ENCODE measurements around the gene ADAT2. TPM values are rescaled to one million over a fixed set of nuclear protein-coding genes. Genes with fewer than 3 reads are reported as not detected.

The ADAT2 gene
- polyA plus RNA-seq, 1 of the 3 experiments (the other 2 are of a cell fraction) = 5.4 TPM

GRCh38 chr6:143429970-143430369 lies 20.5 kb downstream of the ADAT2 start:
- Histone ChIP-seq H3F3A (replicated peaks; ENCODE audit: insufficient read depth) (peaks cover 7% of the 10 kb centered on the region), H3K4me1 (ENCODE audit: control insufficient read depth in 1 of 2, insufficient read depth in 2 of 2, low read depth in 1 of 2, low read length in 1 of 2) (no peaks in the 10 kb centered on the region), H4K20me1 (ENCODE audit: insufficient read depth) (no peaks in the 10 kb centered on the region), H2AFZ (ENCODE audit: low read depth) (no peak overlapping the region), H3K9ac (no peak overlapping the region), H3K9me2 (no peaks in the 10 kb centered on the region), H3K9me3 (no peaks in the 10 kb centered on the region), H3K4me2 (no peak overlapping the region), H3K36me3 (replicated peaks in 1 of 2; ENCODE audit: control insufficient read depth in 1 of 2, insufficient read depth in 2 of 2, low read length in 1 of 2) (peaks cover 6 to 29% of the 10 kb centered on the region in 2 experiments), H3K4me3 (ENCODE audit: low read depth in 2 of 2, low read length in 1 of 2) (no peak overlapping the region), H3K27ac (ENCODE audit: low read depth in 2 of 2, low read length in 1 of 2) (no peak overlapping the region), H3K27me3 (ENCODE audit: insufficient read depth) (no peaks in the 10 kb centered on the region), H3K79me2 (ENCODE audit: insufficient read depth) (no peaks in the 10 kb centered on the region)
- DNase-seq = no peak
- WGBS (ENCODE audit: low lambda C conversion rate) = 97% methylated on average over 4 of the region's 4 CpGs
- TF ChIP-seq YY1 (IDR thresholded peaks at IDR 0.05; ENCODE audit: low read depth) (no peak), FOXM1 (IDR thresholded peaks at IDR 0.05; ENCODE audit: low read depth) (no peak), NFIC (IDR thresholded peaks at IDR 0.05; ENCODE audit: borderline replicate concordance) (no peak)
- TF ChIP-seq, protein P1, sequence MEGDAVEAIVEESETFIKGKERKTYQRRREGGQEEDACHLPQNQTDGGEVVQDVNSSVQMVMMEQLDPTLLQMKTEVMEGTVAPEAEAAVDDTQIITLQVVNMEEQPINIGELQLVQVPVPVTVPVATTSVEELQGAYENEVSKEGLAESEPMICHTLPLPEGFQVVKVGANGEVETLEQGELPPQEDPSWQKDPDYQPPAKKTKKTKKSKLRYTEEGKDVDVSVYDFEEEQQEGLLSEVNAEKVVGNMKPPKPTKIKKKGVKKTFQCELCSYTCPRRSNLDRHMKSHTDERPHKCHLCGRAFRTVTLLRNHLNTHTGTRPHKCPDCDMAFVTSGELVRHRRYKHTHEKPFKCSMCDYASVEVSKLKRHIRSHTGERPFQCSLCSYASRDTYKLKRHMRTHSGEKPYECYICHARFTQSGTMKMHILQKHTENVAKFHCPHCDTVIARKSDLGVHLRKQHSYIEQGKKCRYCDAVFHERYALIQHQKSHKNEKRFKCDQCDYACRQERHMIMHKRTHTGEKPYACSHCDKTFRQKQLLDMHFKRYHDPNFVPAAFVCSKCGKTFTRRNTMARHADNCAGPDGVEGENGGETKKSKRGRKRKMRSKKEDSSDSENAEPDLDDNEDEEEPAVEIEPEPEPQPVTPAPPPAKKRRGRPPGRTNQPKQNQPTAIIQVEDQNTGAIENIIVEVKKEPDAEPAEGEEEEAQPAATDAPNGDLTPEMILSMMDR (IDR thresholded peaks at IDR 0.05) = no peak
- TF ChIP-seq, protein P2, sequence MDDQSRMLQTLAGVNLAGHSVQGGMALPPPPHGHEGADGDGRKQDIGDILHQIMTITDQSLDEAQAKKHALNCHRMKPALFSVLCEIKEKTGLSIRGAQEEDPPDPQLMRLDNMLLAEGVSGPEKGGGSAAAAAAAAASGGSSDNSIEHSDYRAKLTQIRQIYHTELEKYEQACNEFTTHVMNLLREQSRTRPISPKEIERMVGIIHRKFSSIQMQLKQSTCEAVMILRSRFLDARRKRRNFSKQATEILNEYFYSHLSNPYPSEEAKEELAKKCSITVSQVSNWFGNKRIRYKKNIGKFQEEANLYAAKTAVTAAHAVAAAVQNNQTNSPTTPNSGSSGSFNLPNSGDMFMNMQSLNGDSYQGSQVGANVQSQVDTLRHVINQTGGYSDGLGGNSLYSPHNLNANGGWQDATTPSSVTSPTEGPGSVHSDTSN (IDR thresholded peaks at IDR 0.05) = no peak
- ChIA-PET CTCF (interaction anchor here (4.1 to 5.6 kb wide), 3 partner anchors 737 to 955 kb away, joined by 21 to 63 read pairs (median 55); no protein-coding TSS in a partner anchor), POLR2A (no interaction called here)

DNA sequence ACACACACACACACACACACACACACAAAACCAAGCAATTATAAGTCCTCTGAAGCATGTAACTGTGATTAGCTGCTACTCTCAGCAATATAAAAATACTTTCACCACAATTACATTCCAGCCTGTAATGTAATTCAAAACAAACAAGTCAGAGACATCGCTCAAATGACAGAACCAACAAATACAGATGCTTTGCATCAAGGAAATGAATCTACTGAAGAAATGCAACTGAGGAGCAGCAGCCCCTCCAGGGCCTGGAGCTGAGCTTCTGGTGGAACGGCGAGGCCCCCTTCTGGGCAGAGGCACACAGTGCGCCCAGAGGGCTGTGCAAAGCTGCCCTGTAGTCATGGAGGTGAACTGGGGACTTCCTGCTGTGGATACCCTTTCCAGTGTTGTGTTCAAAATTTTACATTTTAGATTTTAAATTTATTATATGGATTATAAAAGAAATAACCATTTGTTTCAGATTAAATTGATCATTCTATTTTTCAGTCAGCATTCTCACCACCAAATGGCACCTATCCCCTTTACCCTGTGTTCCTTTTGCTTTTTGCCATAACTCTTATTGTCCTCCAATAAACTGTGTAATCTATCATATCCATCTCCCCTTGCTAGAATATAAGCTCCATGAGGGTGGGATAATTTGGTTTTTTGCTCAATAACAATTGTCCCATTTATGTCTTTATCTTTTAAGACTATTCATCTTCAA lies 23.2 kb downstream of the ADAT2 start:
- Histone ChIP-seq H3K4me3 (ENCODE audit: low read depth in 2 of 2, low read length in 1 of 2) (peak overlapping the region in 1 of 2 experiments; percentile 51; a peak in 1 of 4 replicates), H3K4me1 (ENCODE audit: control insufficient read depth in 1 of 2, insufficient read depth in 2 of 2, low read depth in 1 of 2, low read length in 1 of 2) (no peaks in the 10 kb centered on the region), H3K4me2 (no peak overlapping the region), H3F3A (replicated peaks; ENCODE audit: insufficient read depth) (peaks cover 7% of the 10 kb centered on the region), H3K79me2 (ENCODE audit: insufficient read depth) (no peaks in the 10 kb centered on the region), H3K36me3 (replicated peaks in 1 of 2; ENCODE audit: control insufficient read depth in 1 of 2, insufficient read depth in 2 of 2, low read length in 1 of 2) (peaks cover 6 to 18% of the 10 kb centered on the region in 2 experiments), H3K9ac (no peak overlapping the region), H3K27ac (ENCODE audit: low read depth in 2 of 2, low read length in 1 of 2) (no peak overlapping the region), H4K20me1 (ENCODE audit: insufficient read depth) (no peaks in the 10 kb centered on the region), H2AFZ (ENCODE audit: low read depth) (no peak overlapping the region), H3K27me3 (ENCODE audit: insufficient read depth) (no peaks in the 10 kb centered on the region), H3K9me3 (no peaks in the 10 kb centered on the region), H3K9me2 (no peaks in the 10 kb centered on the region)
- ChIA-PET CTCF (interaction anchor here (0.5 to 5.6 kb wide), 62 partner anchors 8 to 996 kb away, joined by 3 to 63 read pairs (median 4); partner anchors contain the start of gene AIG1), POLR2A (no interaction called here)
- peak; percentile 79 for DNase-seq
- 11% methylated on average over 4 of the region's 4 CpGs for WGBS (ENCODE audit: low lambda C conversion rate)
- TF ChIP-seq, protein P1 (IDR thresholded peaks at IDR 0.05) = peak; percentile 96
- TF ChIP-seq RAD21 (IDR thresholded peaks at IDR 0.05; ENCODE audit: low read length) (peak; percentile 99), GABPA (IDR thresholded peaks at IDR 0.05; ENCODE audit: low read depth) (no peak), CHD2 (IDR thresholded peaks at IDR 0.05; ENCODE audit: low read length, partially characterized antibody) (peak; percentile 45), SMC3 (IDR thresholded peaks at IDR 0.05; ENCODE audit: low read depth, low read length) (peak; percentile 97)
